NT2/D1 (cell line): ENCODE data around the gene RBM43.

Experiments
- YY1 ChIP-seq: IDR thresholded peaks from 2 replicates; pipeline ENCODE4 v1.6.1; 2011; ENCODE audit not compliant: insufficient read length, insufficient read depth
- ZNF274 ChIP-seq: IDR thresholded peaks from 2 replicates; pipeline ENCODE4 v1.6.1; 2011; ENCODE audit warnings: mild to moderate bottlenecking, low read depth, low read length

- no peak for TF ChIP-seq YY1
- no peak for TF ChIP-seq ZNF274
Measured at GRCh38 chr2:151261231-151261976, at the start of gene RBM43.
